NT2/D1 (cell line): ENCODE results near the gene CD68.

Experiments
- SUZ12 ChIP-seq: IDR thresholded peaks from 2 replicates; pipeline ENCODE4 v1.6.1; 2011; ENCODE audit not compliant: insufficient read length, insufficient read depth; ENCODE audit errors: extremely low read depth
- YY1 ChIP-seq: IDR thresholded peaks from 2 replicates; pipeline ENCODE4 v1.6.1; 2011; ENCODE audit not compliant: insufficient read length, insufficient read depth
- ZNF274 ChIP-seq: IDR thresholded peaks from 2 replicates; pipeline ENCODE4 v1.6.1; 2011; ENCODE audit warnings: mild to moderate bottlenecking, low read depth, low read length

- TF ChIP-seq SUZ12 (no peak), ZNF274 (no peak), YY1 (no peak)
These were observed at the start of gene CD68 for GRCh38 chr17:7579001-7579833.
